HCT116 (cell line): ENCODE results near the gene ANXA2R. TPM values are rescaled to one million over a fixed set of nuclear protein-coding genes. Genes with fewer than 3 reads are reported as not detected.
A peak's percentile ranks its signal among the peaks of the same experiment; 100 is the strongest.

Experiments used
- ATAC-seq: fragments of 200-7000 bp; cut with Tn5 transposase; 2 replicates; pipeline ENCODE4 v1.9.1; 2020; ENCODE audit warnings: mild to moderate bottlenecking, moderate library complexity
- BruUV-seq: library from RNA; stranded (reverse); fragments of 400-500 nt; replicated peaks from 2 replicates; lab custom pipeline; 2021; lab: Mats Ljungman, UMichigan
- CTCF ChIA-PET: fragments of 300-600 bp; sonication (Branson Sonifier 250); formaldehyde crosslinking; loops from one replicate; lab custom pipeline; 2021; ENCODE audit warnings: antibody characterized with exemption; lab: Charles Lee
- POLR2A ChIA-PET: fragments of 300-600, 350-600 bp; sonication (Branson Sonifier 250); formaldehyde crosslinking; loops from one replicate; lab custom pipeline; 2021; ENCODE audit warnings: antibody characterized with exemption; lab: Charles Lee
- RAD21 ChIA-PET, 2 experiments: fragments of 300-600 bp; sonication (Branson Sonifier 250); formaldehyde crosslinking; loops; one replicate each; lab custom pipeline; 2023; ENCODE audit warnings: low total read pairs in 2 of 2; ENCODE audit not compliant: uncharacterized antibody in 2 of 2, unreplicated experiment in 2 of 2, low non-redundant PET in 1 of 2; lab: Charles Lee
- DNase-seq: peaks from one replicate; pipeline ENCODE4 v3.0.0-alpha.2; 2010; ENCODE audit warnings: low read depth, low spot score
- H2AFZ ChIP-seq: fragments of 200-600 bp; shearing (Covaris generic), sonication (generic); 2 replicates; pipeline ENCODE4 v1.6.1; 2017; ENCODE audit warnings: low read depth, mixed run types, mixed read lengths, antibody characterized with exemption, low read length; ENCODE audit not compliant: poor library complexity, severe bottlenecking
- H3K27ac ChIP-seq: 2 replicates; pipeline ENCODE4 v1.5.1; 2012; ENCODE audit warnings: low read depth, low read length
- H3K27me3 ChIP-seq: fragments of 200-600 bp; sonication (generic); 2 replicates; pipeline ENCODE4 v1.6.1; 2016; ENCODE audit warnings: mixed run types, low read length, mixed read lengths; ENCODE audit not compliant: insufficient read depth
- H3K36me3 ChIP-seq, 2 experiments: fragments of 200-500 bp in 1 of 2; fragments of 200-600 bp in 1 of 2; sonication (Bioruptor generic) in 1 of 2; sonication (generic) in 1 of 2; 2 replicates each; pipeline versions ENCODE4 v1.5.1 to v1.6.1; 2014 to 2016; ENCODE audit warnings: low read length in 2 of 2, inconsistent platforms in 1 of 2, mixed read lengths in 1 of 2, mixed run types in 1 of 2; ENCODE audit not compliant: insufficient read depth in 2 of 2, control insufficient read depth in 1 of 2
- H3K4me1 ChIP-seq, 2 experiments: fragments of 200-600 bp in 1 of 2; sonication (generic) in 1 of 2; 2 replicates each; pipeline versions ENCODE4 v1.5.1 to v1.6.1; 2012 to 2017; ENCODE audit warnings: low read length in 2 of 2, inconsistent platforms in 1 of 2, mild to moderate bottlenecking in 1 of 2, mixed read lengths in 1 of 2, mixed run types in 1 of 2, moderate library complexity in 1 of 2; ENCODE audit not compliant: insufficient read depth in 2 of 2, control insufficient read depth in 1 of 2
- H3K4me2 ChIP-seq: fragments of 200-600 bp; sonication (generic); 2 replicates; pipeline ENCODE4 v1.6.1; 2017; ENCODE audit warnings: mixed run types, low read length, mixed read lengths
- H3K4me3 ChIP-seq, 2 experiments: fragments of 200-600 bp in 1 of 2; sonication (generic) in 1 of 2; replicated peaks in 1 of 2; 2 replicates each; pipeline ENCODE4 v1.5.1; 2011 to 2016; ENCODE audit warnings: low read length in 2 of 2, control low read depth in 1 of 2, low read depth in 1 of 2, mild to moderate bottlenecking in 1 of 2, mixed read lengths in 1 of 2, mixed run types in 1 of 2
- H3K79me2 ChIP-seq: fragments of 200-600 bp; sonication (generic); 2 replicates; pipeline ENCODE4 v1.6.1; 2017; ENCODE audit warnings: mild to moderate bottlenecking, mixed run types, low read length, moderate library complexity, mixed read lengths; ENCODE audit not compliant: insufficient read depth
- H3K9ac ChIP-seq: fragments of 200-600 bp; sonication (generic); 2 replicates; pipeline ENCODE4 v1.6.1; 2016; ENCODE audit warnings: low read length, mixed read lengths
- H3K9me2 ChIP-seq: fragments of 200-600 bp; sonication (generic), shearing (Covaris generic); 2 replicates; pipeline ENCODE4 v1.6.1; 2017; ENCODE audit warnings: mixed run types, mild to moderate bottlenecking, moderate library complexity; ENCODE audit not compliant: insufficient read depth
- H3K9me3 ChIP-seq, 2 experiments: fragments of 200-500 bp in 1 of 2; fragments of 200-600 bp in 1 of 2; sonication (Bioruptor generic) in 1 of 2; sonication (generic) in 1 of 2; 2 replicates each; pipeline ENCODE4 v1.6.1; 2014 to 2017; ENCODE audit warnings: low read length in 2 of 2, mixed read lengths in 2 of 2, inconsistent platforms in 1 of 2, low read depth in 1 of 2, mild to moderate bottlenecking in 1 of 2, mixed run types in 1 of 2, moderate library complexity in 1 of 2; ENCODE audit not compliant: control insufficient read depth in 1 of 2, insufficient read depth in 1 of 2
- H4K20me1 ChIP-seq: fragments of 200-600 bp; sonication (generic), shearing (Covaris generic); 2 replicates; pipeline ENCODE4 v1.6.1; 2017; ENCODE audit warnings: mixed run types, mild to moderate bottlenecking, moderate library complexity; ENCODE audit not compliant: insufficient read depth
- ELF1 ChIP-seq: IDR thresholded peaks from 2 replicates; pipeline ENCODE4 v1.6.1; 2012; ENCODE audit warnings: low read depth, borderline replicate concordance
- REST ChIP-seq: IDR thresholded peaks from 2 replicates; pipeline ENCODE4 v1.6.1; 2012; ENCODE audit warnings: low read depth
- TCF7L2 ChIP-seq: IDR thresholded peaks from 2 replicates; pipeline ENCODE4 v1.7.0; 2011; ENCODE audit warnings: borderline replicate concordance, inconsistent platforms; ENCODE audit not compliant: insufficient read depth, insufficient read length; ENCODE audit errors: extremely low read depth
- intact Hi-C: fragments of 100-400 bp; cut with micrococcal nuclease; formaldehyde crosslinking; loops from 2 replicates; pipeline ENCODE4 v1.10.0; 2022
- total RNA-seq: library from RNA; stranded (reverse); gene quantifications from one replicate; pipeline ENCODE4 v1.2.1, GENCODE V29; 2021; ENCODE audit not compliant: unreplicated experiment

Gene ANXA2R
- total RNA-seq, 1 experiment from 2014 or later: 0.37 TPM

GRCh38 chr5:42991404-42992087, 48.6 kb downstream of the ANXA2R start:
- H2AFZ ChIP-seq: peak overlapping the region; percentile 99
- peak overlapping the region; percentile 57 to 77 for H3K4me3 ChIP-seq
- no peaks in the 10 kb centered on the region for H3K27me3 ChIP-seq
- CTCF ChIA-PET: interaction anchor here (1.2 kb wide), 2 partner anchors 32 to 49 kb away, joined by 3 to 5 read pairs; no protein-coding TSS in a partner anchor
- no peaks in the 10 kb centered on the region for H3K36me3 ChIP-seq
- no peak for DNase-seq
- intact Hi-C loops: loop anchor here (5.0 kb wide), 1 partner anchor 131 kb away; the partner anchor contains the start of gene ZNF131
- TF ChIP-seq REST (no peak), ELF1 (no peak), TCF7L2 (no peak)
- TF ChIP-seq, all 23 proteins: peak for 0
- no peak for ATAC-seq
- H4K20me1 ChIP-seq: no peaks in the 10 kb centered on the region
- H3K9me3 ChIP-seq: no peaks in the 10 kb centered on the region
- H3K9ac ChIP-seq: peak overlapping the region; percentile 55
- H3K4me2 ChIP-seq: peak overlapping the region; percentile 96
- RAD21 ChIA-PET: no interaction called here
- no TSS peak for BruUV-seq
- peaks cover 9 to 35% of the 10 kb centered on the region in 2 experiments; a peak in 3 of 4 replicates for H3K4me1 ChIP-seq
- peak overlapping the region; percentile 28 for H3K27ac ChIP-seq
- no peaks in the 10 kb centered on the region for H3K9me2 ChIP-seq
- POLR2A ChIA-PET: interaction anchor here (1.2 kb wide), 1 partner anchor 21 kb away, joined by 3 read pairs; no protein-coding TSS in a partner anchor
- no peaks in the 10 kb centered on the region for H3K79me2 ChIP-seq
